Epithelial cell of proximal tubule (primary cell): Measurements from ENCODE around the gene FAT3. TPM values are rescaled to one million over a fixed set of nuclear protein-coding genes. Genes with fewer than 3 reads are reported as not detected.
A peak's percentile ranks its signal among the peaks of the same experiment; 100 is the strongest.

Source experiments
- DNase-seq: peaks from one replicate; pipeline ENCODE4 v3.0.0-alpha.2; 2011; ENCODE audit warnings: low read depth
- H3K4me3 ChIP-seq: 2 replicates; pipeline ENCODE4 v1.5.1; 2011; ENCODE audit warnings: low read depth, mild to moderate bottlenecking, low read length
- total RNA-seq: library from RNA; depleted of rRNA; stranded (reverse); fragments of >200 nt; gene quantifications from 2 replicates; pipeline ENCODE4 v1.2.3, GENCODE V29; 2015
- TF ChIP-seq, protein P1 (sequence below): conservative IDR thresholded peaks from 2 replicates; pipeline ENCODE4 v1.5.1; 2012; ENCODE audit warnings: low read depth, mild to moderate bottlenecking, low read length

The FAT3 gene
- 0.80 and 1.2 TPM in 2 replicates for total RNA-seq

DNA sequence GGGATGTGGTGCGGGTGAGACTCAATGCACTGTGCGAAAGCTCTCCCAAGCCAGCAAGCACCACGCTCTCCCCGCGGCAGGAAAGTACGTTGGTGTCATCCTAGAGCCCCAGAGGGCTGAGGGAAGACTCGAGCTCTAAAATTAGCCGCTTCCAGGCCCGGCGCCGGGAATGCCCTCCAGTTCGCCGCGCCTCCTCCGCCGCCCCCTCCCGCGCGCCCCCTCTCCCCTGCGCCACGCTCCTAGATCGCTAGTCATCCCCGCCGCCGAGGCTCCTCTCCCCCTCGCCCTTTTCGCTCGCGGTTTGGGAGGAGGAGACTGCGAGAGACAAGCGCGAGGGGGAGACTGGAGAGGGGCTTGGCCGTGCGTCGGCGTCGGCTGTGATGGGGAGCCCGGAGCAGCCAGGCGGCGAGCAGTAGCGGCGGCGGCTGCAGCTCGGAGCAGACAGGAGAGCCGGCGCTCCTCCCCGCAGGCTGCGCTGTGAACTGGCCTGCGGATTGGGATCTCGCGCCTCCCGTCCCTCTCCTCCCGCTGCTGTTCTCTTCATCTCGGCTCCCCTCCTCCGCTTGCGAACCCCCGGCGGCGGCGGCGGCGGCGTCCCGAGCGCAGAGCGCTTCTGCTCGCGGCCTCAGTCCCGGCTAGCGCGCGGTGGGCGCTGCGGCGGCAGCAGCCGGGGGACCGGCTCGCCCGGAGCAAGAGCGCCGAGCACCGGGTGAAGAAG, at the start of gene FAT3:
FAT3 (plus strand) TSS at position 412 of the 718 bp plus-strand sequence. CDS start 127,295 bp downstream, outside the sequence.
- TF ChIP-seq, protein P1, sequence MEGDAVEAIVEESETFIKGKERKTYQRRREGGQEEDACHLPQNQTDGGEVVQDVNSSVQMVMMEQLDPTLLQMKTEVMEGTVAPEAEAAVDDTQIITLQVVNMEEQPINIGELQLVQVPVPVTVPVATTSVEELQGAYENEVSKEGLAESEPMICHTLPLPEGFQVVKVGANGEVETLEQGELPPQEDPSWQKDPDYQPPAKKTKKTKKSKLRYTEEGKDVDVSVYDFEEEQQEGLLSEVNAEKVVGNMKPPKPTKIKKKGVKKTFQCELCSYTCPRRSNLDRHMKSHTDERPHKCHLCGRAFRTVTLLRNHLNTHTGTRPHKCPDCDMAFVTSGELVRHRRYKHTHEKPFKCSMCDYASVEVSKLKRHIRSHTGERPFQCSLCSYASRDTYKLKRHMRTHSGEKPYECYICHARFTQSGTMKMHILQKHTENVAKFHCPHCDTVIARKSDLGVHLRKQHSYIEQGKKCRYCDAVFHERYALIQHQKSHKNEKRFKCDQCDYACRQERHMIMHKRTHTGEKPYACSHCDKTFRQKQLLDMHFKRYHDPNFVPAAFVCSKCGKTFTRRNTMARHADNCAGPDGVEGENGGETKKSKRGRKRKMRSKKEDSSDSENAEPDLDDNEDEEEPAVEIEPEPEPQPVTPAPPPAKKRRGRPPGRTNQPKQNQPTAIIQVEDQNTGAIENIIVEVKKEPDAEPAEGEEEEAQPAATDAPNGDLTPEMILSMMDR: no peak
- H3K4me3 ChIP-seq: peak within 1 kb of the TSS; percentile 47
- no peak for DNase-seq

DNA sequence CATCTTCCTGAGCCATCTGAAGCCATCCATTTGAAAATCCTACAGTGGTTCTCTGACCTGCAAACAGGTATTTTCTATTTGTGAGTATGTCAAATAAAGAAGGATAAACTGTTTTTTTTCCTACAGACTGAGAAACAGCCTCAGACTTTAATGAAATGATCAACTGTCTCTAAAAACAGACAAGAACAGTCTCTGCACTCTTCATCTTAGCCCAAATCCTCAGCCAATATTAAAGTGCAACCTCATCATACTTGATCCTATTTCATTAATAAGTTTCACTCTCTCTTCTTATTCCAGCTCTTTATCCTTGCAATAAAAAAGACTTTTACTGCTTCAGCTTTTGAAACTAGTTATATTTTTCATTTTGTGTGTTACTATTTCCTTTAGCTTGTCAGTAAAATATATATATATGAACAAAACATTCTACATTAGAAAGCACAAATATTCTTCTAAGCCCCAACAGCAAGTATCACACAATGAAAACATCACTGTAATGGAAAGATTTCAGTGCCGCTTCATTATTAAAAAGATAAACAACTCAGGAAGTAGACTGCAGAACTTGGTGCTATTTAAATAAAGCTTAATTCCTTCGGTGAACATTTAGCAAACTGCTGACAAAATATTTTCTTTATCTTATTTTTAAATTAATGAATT, 45.5 kb upstream of the FAT3 start:
- no peak overlapping the region for H3K4me3 ChIP-seq
- no peak for DNase-seq
- TF ChIP-seq, protein P1: no peak

DNA sequence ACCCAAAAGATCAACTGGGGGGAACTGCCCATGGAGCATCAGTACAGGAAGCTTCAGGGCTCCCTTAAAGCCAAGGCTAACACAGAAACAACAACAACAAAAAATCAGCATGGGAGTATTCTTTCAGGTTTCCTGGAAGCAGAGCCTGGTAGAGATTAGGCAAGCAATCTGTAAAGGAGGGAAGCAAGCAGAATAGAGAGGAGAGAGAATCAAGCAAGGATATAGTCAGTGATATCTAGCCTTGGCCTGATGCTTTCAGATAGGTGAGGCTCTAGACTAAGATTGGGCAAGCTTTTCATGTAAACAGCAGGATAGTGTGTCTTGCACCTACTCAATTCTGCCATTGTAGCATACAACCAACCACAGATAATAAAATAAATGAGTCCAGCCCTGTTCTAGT, 44.4 kb upstream of the FAT3 start:
- TF ChIP-seq, protein P1: no peak
- no peak overlapping the region for H3K4me3 ChIP-seq
- no peak for DNase-seq

DNA sequence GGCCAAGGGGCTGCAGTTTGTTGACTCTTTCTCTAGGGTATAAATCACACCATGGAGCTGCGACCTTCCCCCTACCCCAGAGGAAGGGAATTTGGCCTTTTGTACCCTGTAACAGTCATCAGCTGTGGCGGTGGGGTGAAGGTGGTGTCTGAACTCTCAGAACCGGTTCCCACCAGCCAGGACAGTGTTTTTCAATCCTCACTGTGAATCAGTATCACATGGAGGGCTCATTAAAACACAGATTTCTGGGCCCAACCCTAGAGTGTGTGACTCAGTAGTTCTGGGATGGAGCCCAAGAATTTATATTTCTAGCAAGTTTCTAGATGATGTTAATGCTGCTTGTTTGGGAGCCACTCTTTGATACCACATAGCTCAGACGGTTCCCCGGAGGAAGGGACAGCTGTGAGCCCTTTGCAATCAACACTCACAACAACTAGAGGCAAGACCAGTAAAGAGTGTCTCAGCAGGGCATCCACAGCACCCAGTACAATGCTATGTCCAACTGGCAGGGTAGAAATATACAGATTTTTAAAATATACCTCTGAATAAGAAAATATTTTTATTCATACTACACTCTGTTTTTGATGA, 43.9 kb upstream of the FAT3 start:
- no peak overlapping the region for H3K4me3 ChIP-seq
- peak; percentile 80 for DNase-seq
- TF ChIP-seq, protein P1: no peak

DNA sequence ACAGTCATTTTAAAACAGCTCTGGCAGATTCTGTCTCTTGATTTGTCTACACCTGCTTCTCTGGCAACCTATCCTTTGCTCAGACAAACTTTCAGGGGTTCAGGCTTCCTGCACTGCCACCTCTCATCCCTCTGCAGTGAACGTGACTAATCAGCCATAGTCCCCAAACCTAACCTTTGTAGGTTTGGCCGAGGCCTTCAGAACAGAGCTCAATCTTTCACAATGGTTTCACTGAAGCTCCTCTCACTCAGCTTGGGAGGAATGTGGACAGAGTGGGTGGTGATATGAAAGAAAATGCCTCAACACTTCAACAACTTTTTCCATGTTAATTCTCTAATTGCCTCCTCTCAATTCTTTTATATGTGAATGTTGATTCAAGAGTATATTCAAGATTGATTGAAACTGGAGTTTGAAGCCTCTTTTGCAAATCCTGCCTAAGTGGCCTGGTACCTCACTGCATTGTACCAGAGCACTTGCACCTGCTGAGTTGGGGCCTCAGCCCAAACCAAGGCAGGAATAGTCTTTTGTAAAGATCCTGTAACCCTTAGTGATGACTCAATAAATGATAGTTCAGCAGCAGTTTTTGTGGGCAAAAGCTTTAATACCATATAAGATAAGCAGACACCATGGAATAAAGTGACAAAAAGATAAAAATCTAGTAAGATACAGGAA, 33.9 kb upstream of the FAT3 start:
- H3K4me3 ChIP-seq: no peak overlapping the region
- no peak for DNase-seq
- TF ChIP-seq, protein P1: no peak

DNA sequence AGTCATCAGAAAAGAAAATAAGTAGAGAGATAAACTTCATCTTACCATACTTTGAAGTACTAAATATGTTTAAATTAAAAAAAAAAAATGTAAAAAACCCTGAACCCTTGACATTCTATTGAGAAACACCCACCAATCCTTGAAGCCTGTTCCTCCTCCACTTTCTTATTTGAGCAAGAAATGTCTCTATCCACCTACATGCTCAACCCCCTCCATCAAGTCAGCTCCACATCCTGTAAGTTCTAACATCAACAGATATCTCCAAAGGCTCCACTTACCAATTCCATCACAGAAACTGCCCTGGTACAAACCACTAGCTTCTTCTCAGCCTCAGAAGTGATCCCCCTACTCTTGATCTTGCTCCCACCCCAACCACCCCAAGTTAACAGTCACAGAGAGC, 32.5 kb upstream of the FAT3 start:
- TF ChIP-seq, protein P1: no peak
- H3K4me3 ChIP-seq: no peak overlapping the region
- DNase-seq: no peak
